BLaER1 (cell line): ENCODE data around the gene HNRNPA1L2.
"Not testable (repeated sequence)": the region's sequence is repeated elsewhere in the genome, so short reads cannot be mapped to it uniquely, and the experiment has no call there.

Source experiments
- H3K27ac ChIP-seq: shearing (Covaris generic); formaldehyde crosslinking; 2 replicates; pipeline ENCODE4 v1.8.1; 2022
- H3K27me3 ChIP-seq: shearing (Covaris generic); formaldehyde crosslinking; 2 replicates; pipeline ENCODE4 v1.8.1; 2022
- H3K36me3 ChIP-seq: shearing (Covaris generic); formaldehyde crosslinking; 2 replicates; pipeline ENCODE4 v1.8.1; 2022
- H3K4me1 ChIP-seq: shearing (Covaris generic); formaldehyde crosslinking; 2 replicates; pipeline ENCODE4 v1.8.1; 2022
- H3K4me2 ChIP-seq: shearing (Covaris generic); formaldehyde crosslinking; 2 replicates; pipeline ENCODE4 v1.8.1; 2022
- H3K4me3 ChIP-seq: shearing (Covaris generic); formaldehyde crosslinking; 2 replicates; pipeline ENCODE4 v1.8.1; 2022
- H3K9ac ChIP-seq: shearing (Covaris generic); formaldehyde crosslinking; 2 replicates; pipeline ENCODE4 v1.8.1; 2022
- H3K9me3 ChIP-seq: shearing (Covaris generic); formaldehyde crosslinking; 2 replicates; pipeline ENCODE4 v1.8.1; 2022
- H4K20me1 ChIP-seq: shearing (Covaris generic); formaldehyde crosslinking; 2 replicates; pipeline ENCODE4 v1.8.1; 2022
- Cebpa-rat ChIP-seq: shearing (Covaris generic); IDR thresholded peaks from 2 replicates; pipeline ENCODE4 v1.8.1; 2022

The HNRNPA1L2 gene

DNA sequence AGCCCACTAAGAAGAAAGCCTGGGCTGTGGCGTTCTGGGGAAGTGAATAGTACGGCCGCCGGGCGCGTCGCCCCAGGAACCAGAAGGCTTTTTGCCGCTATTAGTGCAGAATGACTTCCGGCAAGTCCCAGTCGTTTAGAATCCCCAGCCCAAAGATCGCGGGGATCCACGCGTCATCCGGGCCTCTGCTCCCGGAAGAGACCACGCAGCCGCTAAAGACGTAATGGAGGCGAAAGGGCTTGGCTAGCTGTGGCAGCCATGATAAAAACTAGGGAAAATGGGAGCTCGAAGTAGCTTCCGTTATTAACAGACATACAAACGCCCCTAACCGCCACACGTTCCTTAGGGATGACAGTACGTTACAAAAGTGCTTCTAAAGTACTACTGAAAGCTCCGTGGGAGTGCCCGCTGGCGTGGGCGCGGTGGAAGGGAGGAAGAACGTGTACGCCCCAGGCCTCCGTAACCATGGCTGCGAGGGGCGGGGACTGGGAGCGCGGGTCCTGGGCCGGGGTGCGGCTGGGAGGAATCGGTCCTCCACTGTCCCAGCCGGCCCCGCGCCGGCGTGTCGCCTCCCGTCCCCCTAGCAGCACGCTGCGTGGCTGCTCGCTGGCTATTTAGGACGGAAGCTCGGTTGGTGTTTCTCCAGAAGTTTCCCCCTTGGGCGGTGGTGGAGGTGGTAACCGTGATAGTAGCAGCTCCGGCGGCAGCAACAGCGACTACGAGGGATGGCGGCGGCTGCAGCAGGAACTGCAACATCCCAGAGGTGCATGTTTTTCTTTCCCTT is 10.2 kb downstream of the HNRNPA1L2 start, which contains the start of gene SUGT1:
TSS of gene SUGT1 (plus strand) at position 641 of the 784 bp plus-strand sequence. CDS start at position 726, 85 bp downstream.
- peaks cover 32% of the 10 kb centered on the region for H3K36me3 ChIP-seq

GRCh38 chr13:52652980-52653303 is 10.7 kb downstream of the HNRNPA1L2 start:
- peak overlapping the region; percentile 89 for H3K9ac ChIP-seq
- peak overlapping the region; percentile 92 for H3K27ac ChIP-seq
- H3K27me3 ChIP-seq = no peaks in the 10 kb centered on the region
- H3K36me3 ChIP-seq = peaks cover 37% of the 10 kb centered on the region
- no peak for TF ChIP-seq Cebpa-rat
- peaks cover 30% of the 10 kb centered on the region; the same call in 1 of the 2 replicates for H4K20me1 ChIP-seq
- H3K4me1 ChIP-seq = peaks cover 20% of the 10 kb centered on the region
- peak overlapping the region; percentile 93 for H3K4me3 ChIP-seq
- H3K4me2 ChIP-seq = peak overlapping the region; percentile 86
- H3K9me3 ChIP-seq = no peaks in the 10 kb centered on the region

More for the DNA sequence above, 10.2 kb downstream of the HNRNPA1L2 start, which contains the start of gene SUGT1:
- Histone ChIP-seq H3K4me1 (peaks cover 20% of the 10 kb centered on the region), H3K9ac (peak within 1 kb of the TSS; percentile 89), H3K27ac (peak within 1 kb of the TSS; percentile 92), H3K4me3 (peak within 1 kb of the TSS; percentile 93), H3K4me2 (peak within 1 kb of the TSS; percentile 86), H4K20me1 (peaks cover 29% of the 10 kb centered on the region; the same call in 1 of the 2 replicates), H3K9me3 (no peaks in the 10 kb centered on the region), H3K27me3 (no peaks in the 10 kb centered on the region)
- TF ChIP-seq Cebpa-rat = no peak

- Histone ChIP-seq H4K20me1 (peaks cover 30% of the 10 kb centered on the region; the same call in 1 of the 2 replicates), H3K4me3 (no peak overlapping the region), H3K4me1 (peaks cover 3% of the 10 kb centered on the region), H3K4me2 (no peak overlapping the region), H3K27me3 (no peaks in the 10 kb centered on the region), H3K27ac (no peak overlapping the region), H3K9me3 (no peaks in the 10 kb centered on the region), H3K9ac (no peak overlapping the region), H3K36me3 (peaks cover 54% of the 10 kb centered on the region)
- no peak for TF ChIP-seq Cebpa-rat
Observed at GRCh38 chr13:52659340-52659739, 17.1 kb downstream of the HNRNPA1L2 start.

DNA sequence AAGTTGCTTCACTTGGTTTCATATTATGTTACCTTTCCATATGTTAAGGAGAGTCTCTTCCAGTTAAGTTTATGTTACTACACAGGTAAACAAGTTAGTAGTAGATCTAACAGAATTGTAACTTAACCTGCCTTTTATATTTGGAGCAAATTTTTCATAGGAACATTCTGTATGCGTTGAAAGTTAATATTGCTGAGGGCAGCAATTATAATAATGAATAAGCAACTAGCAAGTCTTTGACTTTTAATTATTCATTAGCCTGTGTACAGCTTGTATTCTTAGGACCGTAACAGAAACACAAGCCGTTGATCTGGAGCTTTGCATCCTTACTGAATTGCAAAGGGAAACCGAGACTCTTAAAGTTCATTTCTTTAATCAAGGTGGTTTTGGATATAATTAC is 22.0 kb downstream of the HNRNPA1L2 start:
- Histone ChIP-seq H3K4me3 (no peak overlapping the region), H3K9ac (no peak overlapping the region), H3K27ac (no peak overlapping the region), H3K4me1 (no peaks in the 10 kb centered on the region), H3K36me3 (peaks cover 77% of the 10 kb centered on the region), H3K27me3 (no peaks in the 10 kb centered on the region), H4K20me1 (no peaks in the 10 kb centered on the region; the same call in 1 of the 2 replicates), H3K9me3 (no peaks in the 10 kb centered on the region), H3K4me2 (no peak overlapping the region)
- no peak for TF ChIP-seq Cebpa-rat

GRCh38 chr13:52665325-52665724 is 23.1 kb downstream of the HNRNPA1L2 start:
- H3K9ac ChIP-seq = no peak overlapping the region
- H3K27ac ChIP-seq = no peak overlapping the region
- no peak overlapping the region for H3K4me2 ChIP-seq
- no peaks in the 10 kb centered on the region for H3K9me3 ChIP-seq
- no peaks in the 10 kb centered on the region; the same call in 1 of the 2 replicates for H4K20me1 ChIP-seq
- no peak for TF ChIP-seq Cebpa-rat
- H3K4me3 ChIP-seq = no peak overlapping the region
- H3K4me1 ChIP-seq = no peaks in the 10 kb centered on the region
- peaks cover 77% of the 10 kb centered on the region for H3K36me3 ChIP-seq
- no peaks in the 10 kb centered on the region for H3K27me3 ChIP-seq

DNA sequence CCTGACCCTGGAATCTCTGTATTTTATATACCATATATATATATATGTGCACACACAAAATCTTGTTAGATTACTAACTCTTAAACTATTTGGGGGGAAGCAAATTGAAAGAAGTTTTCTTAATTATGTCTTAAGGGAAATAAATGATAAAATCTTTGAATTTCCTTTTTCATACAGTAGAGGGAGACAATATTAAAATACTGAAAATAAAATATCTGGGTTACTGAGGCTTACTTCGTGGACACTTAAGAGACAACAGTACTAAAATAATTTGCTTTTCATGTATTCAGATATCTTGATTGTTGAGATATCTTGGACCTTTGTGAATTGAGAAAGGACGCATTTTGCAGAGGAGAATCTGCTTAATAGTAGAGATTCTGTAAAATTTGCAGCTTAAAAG is 27.4 kb downstream of the HNRNPA1L2 start:
- Histone ChIP-seq H3K27ac (no peak overlapping the region), H3K9ac (no peak overlapping the region), H3K4me3 (no peak overlapping the region), H3K4me2 (no peak overlapping the region), H3K4me1 (no peaks in the 10 kb centered on the region), H4K20me1 (no peaks in the 10 kb centered on the region; the same call in 1 of the 2 replicates), H3K36me3 (peaks cover 73% of the 10 kb centered on the region), H3K9me3 (no peaks in the 10 kb centered on the region), H3K27me3 (no peaks in the 10 kb centered on the region)
- TF ChIP-seq Cebpa-rat = no peak

GRCh38 chr13:52670726-52671125 is 28.5 kb downstream of the HNRNPA1L2 start:
- Histone ChIP-seq H3K4me3 (no peak overlapping the region), H3K9me3 (no peaks in the 10 kb centered on the region), H3K4me1 (no peaks in the 10 kb centered on the region), H3K27ac (no peak overlapping the region), H3K36me3 (peaks cover 78% of the 10 kb centered on the region), H3K4me2 (no peak overlapping the region), H4K20me1 (no peaks in the 10 kb centered on the region; the same call in 1 of the 2 replicates), H3K9ac (no peak overlapping the region), H3K27me3 (no peaks in the 10 kb centered on the region)
- TF ChIP-seq Cebpa-rat = no peak

DNA sequence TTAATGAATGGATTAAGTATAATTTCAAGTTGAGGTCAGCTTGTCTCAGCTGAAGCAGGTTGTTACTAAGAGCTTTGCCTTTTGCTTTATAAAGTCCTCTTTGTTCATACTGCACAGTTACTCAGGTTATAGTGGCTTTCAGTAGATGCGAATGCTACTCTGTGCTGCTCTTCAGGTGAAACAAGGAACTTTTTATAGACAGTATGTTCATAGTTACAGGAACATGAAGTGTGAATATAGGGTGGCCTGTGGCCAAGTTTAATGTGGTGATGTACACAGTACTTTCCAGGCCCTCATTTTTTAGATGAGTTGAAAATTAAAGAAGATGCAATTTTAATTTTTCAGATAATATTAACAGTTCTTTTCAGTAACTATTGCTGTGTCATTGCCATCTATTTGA is 31.2 kb downstream of the HNRNPA1L2 start:
- no peak overlapping the region for H3K4me2 ChIP-seq
- H3K4me1 ChIP-seq = no peaks in the 10 kb centered on the region
- H3K36me3 ChIP-seq = peaks cover 79% of the 10 kb centered on the region
- no peaks in the 10 kb centered on the region for H3K27me3 ChIP-seq
- H3K9ac ChIP-seq = no peak overlapping the region
- H4K20me1 ChIP-seq = no peaks in the 10 kb centered on the region; the same call in 1 of the 2 replicates
- H3K9me3 ChIP-seq = no peaks in the 10 kb centered on the region
- H3K27ac ChIP-seq = no peak overlapping the region
- no peak overlapping the region for H3K4me3 ChIP-seq
- TF ChIP-seq Cebpa-rat = no peak

- no peak for TF ChIP-seq Cebpa-rat
- no peak overlapping the region for H3K9ac ChIP-seq
- no peak overlapping the region for H3K27ac ChIP-seq
- no peaks in the 10 kb centered on the region for H3K9me3 ChIP-seq
- no peaks in the 10 kb centered on the region for H3K4me1 ChIP-seq
- peaks cover 88% of the 10 kb centered on the region for H3K36me3 ChIP-seq
- H3K4me2 ChIP-seq = no peak overlapping the region
- H4K20me1 ChIP-seq = no peaks in the 10 kb centered on the region
- no peak overlapping the region for H3K4me3 ChIP-seq
- no peaks in the 10 kb centered on the region for H3K27me3 ChIP-seq
Observed at GRCh38 chr13:52677823-52678222, 35.6 kb downstream of the HNRNPA1L2 start.

DNA sequence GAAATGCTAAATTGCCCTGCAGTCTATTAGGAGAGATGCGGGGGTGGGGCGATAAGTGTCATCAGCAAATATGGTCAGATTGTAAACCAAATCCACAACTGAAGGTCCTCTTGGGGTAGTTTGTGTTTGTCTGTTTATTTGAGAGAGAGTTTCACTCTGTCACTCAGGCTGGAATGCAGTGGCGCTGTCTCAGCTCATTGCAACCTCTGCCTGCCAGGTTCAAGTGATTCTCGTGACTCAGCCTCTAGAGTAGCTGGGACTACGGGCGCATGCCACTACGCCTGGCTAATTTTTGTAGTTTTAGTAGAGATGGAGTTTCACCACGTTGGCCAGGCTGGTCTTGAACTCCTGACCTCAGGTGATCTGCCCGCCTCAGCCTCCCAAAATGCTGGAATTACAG is 43.6 kb downstream of the HNRNPA1L2 start:
- H3K36me3 ChIP-seq = peaks cover 61% of the 10 kb centered on the region
- not testable (repeated sequence) for H3K4me3 ChIP-seq, H3K9me3 ChIP-seq, H3K27ac ChIP-seq, H3K27me3 ChIP-seq, H4K20me1 ChIP-seq, H3K9ac ChIP-seq, H3K4me1 ChIP-seq, H3K4me2 ChIP-seq
